Choroid plexus epithelial cell (primary cell): ENCODE measurements around the gene ENTPD2.

Experiments used
- DNase-seq: peaks from one replicate; pipeline ENCODE4 v3.0.0-alpha.2; 2010; ENCODE audit warnings: low read depth
- H3K4me3 ChIP-seq: 2 replicates; pipeline ENCODE4 v1.5.1; 2011; ENCODE audit warnings: low read depth, mild to moderate bottlenecking, control low read depth, low read length, moderate library complexity
- TF ChIP-seq, protein P1 (sequence below): conservative IDR thresholded peaks from 2 replicates; pipeline ENCODE4 v1.5.1; 2011; ENCODE audit warnings: low read depth, mild to moderate bottlenecking, control low read depth, inconsistent platforms, low read length, moderate library complexity

ENTPD2 gene

GRCh38 chr9:137025517-137025966, 28.3 kb downstream of the ENTPD2 start:
- H3K4me3 ChIP-seq, result no peak overlapping the region
- TF ChIP-seq, protein P1, sequence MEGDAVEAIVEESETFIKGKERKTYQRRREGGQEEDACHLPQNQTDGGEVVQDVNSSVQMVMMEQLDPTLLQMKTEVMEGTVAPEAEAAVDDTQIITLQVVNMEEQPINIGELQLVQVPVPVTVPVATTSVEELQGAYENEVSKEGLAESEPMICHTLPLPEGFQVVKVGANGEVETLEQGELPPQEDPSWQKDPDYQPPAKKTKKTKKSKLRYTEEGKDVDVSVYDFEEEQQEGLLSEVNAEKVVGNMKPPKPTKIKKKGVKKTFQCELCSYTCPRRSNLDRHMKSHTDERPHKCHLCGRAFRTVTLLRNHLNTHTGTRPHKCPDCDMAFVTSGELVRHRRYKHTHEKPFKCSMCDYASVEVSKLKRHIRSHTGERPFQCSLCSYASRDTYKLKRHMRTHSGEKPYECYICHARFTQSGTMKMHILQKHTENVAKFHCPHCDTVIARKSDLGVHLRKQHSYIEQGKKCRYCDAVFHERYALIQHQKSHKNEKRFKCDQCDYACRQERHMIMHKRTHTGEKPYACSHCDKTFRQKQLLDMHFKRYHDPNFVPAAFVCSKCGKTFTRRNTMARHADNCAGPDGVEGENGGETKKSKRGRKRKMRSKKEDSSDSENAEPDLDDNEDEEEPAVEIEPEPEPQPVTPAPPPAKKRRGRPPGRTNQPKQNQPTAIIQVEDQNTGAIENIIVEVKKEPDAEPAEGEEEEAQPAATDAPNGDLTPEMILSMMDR, result no peak
- no peak for DNase-seq

DNA sequence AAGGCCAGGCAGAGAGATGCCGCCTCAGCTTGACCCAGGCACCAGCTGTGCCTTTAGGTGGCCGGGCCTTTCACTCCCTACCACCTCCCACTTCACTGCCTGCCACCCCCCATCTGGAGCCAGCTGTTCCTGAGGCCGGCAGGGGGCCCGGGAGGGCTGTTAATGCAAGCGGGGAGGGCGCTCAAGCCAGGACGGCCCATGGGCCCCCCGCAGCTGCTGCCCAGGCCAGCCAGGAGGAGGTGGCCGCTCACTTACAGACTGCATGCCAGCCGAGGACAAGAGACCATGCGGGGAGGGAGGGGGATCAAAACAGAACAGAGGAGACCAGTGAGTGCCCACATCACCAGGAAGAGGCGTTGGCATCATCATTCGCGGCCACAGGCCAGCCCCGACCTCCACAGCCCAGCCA, 30.3 kb downstream of the ENTPD2 start:
- TF ChIP-seq, protein P1, result no peak
- H3K4me3 ChIP-seq, result no peak overlapping the region
- DNase-seq, result no peak

DNA sequence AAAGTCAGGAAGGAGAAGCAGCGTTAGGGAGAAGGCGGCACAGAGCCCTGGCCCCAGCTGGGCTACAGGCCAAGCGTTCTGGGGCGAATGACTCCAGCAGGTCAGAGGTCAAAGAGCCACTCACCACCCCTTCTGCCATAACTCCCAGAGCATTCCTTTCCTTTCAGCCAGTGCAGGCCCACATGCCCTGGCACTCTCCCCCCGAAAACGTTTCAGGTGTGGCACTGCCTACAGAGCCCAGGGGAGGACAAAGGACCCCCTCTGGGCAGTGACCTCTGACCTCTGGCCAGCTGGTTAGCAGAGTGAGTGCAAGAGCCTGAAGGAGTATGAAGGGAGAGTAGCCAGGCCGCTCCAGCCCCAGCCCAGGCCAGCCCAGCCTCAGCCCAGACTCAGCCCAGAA, 30.7 kb downstream of the ENTPD2 start:
- no peak overlapping the region for H3K4me3 ChIP-seq
- no peak for DNase-seq
- TF ChIP-seq, protein P1, result no peak

GRCh38 chr9:137022662-137023008, 31.2 kb downstream of the ENTPD2 start:
- TF ChIP-seq, protein P1, result no peak

DNA sequence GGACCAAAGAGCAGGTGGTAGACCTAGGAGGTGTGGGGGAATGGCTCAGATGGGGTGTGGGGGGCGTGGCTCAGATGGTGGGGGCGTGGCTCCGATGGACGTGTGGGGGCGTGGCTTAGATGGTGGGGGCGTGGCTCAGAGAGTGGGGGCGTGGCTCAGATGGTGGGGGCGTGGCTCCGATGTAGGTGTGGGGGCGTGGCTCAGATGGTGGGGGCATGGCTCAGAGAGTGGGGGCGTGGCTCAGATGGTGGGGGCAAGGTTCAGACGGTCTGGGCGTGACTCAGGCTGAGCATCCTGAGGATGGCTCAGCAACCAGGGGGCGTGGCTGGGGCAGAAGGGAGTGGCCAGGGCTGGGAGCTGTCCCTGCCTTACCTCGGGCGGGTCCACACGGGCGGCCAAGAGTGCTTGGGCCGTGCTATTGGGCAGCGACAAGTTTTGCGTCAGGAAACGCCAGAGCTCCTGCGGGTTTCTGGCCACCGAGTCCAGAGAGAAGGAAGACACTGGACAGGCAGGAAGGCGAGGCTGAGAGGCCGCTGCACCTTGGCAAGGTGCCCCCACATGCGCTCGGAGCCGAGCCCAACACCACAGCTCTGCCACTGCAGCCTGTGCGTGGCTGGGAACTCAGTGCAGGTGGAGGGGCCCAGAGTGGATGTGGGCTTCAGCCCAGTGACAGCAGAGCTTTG, 31.7 kb downstream of the ENTPD2 start:
- peak; percentile 65 for DNase-seq
- TF ChIP-seq, protein P1, result no peak
- H3K4me3 ChIP-seq, result no peak overlapping the region

More at GRCh38 chr9:137022662-137023008, 31.2 kb downstream of the ENTPD2 start:
- no peak for DNase-seq
- no peak overlapping the region for H3K4me3 ChIP-seq

GRCh38 chr9:137021568-137021978, 32.3 kb downstream of the ENTPD2 start:
- TF ChIP-seq, protein P1, result no peak
- DNase-seq, result no peak
- no peak overlapping the region for H3K4me3 ChIP-seq
